Hepatocyte (in vitro differentiated cells): Measurements from ENCODE around the gene MEIS1. TPM values are rescaled to one million over a fixed set of nuclear protein-coding genes. Genes with fewer than 3 reads are reported as not detected.
A peak's percentile ranks its signal among the peaks of the same experiment; 100 is the strongest.

Experiments used
- DNase-seq: peaks from one replicate; pipeline ENCODE4 v3.0.0-alpha.2; 2016; ENCODE audit warnings: low spot score
- H2AFZ ChIP-seq: fragments of 200-600 bp; sonication (generic); 2 replicates; pipeline ENCODE4 v1.6.0; 2016; ENCODE audit warnings: antibody characterized with exemption, mild to moderate bottlenecking
- H3K27ac ChIP-seq: fragments of 200-600 bp; sonication (generic); 2 replicates; pipeline ENCODE4 v1.5.1; 2016; ENCODE audit warnings: mild to moderate bottlenecking
- H3K27me3 ChIP-seq: fragments of 200-600 bp; sonication (generic); 2 replicates; pipeline ENCODE4 v1.6.1; 2016
- H3K36me3 ChIP-seq: fragments of 200-600 bp; sonication (generic); replicated peaks from 2 replicates; pipeline ENCODE4 v1.5.1; 2016; ENCODE audit warnings: low read depth; ENCODE audit not compliant: insufficient read depth
- H3K4me1 ChIP-seq: fragments of 200-600 bp; sonication (generic); 2 replicates; pipeline ENCODE4 v1.5.1; 2016; ENCODE audit warnings: mild to moderate bottlenecking, moderate library complexity; ENCODE audit not compliant: insufficient read depth
- H3K4me2 ChIP-seq: fragments of 200-600 bp; sonication (generic); 2 replicates; pipeline ENCODE4 v1.6.0; 2016
- H3K4me3 ChIP-seq: fragments of 200-600 bp; sonication (generic); 2 replicates; pipeline ENCODE4 v1.5.1; 2016; ENCODE audit warnings: mild to moderate bottlenecking
- H3K79me2 ChIP-seq: fragments of 200-600 bp; sonication (generic); 2 replicates; pipeline ENCODE4 v1.6.0; 2017; ENCODE audit warnings: mild to moderate bottlenecking
- H3K9me2 ChIP-seq: fragments of 200-600 bp; sonication (generic); replicated peaks from 2 replicates; pipeline ENCODE4 v1.6.0; 2017; ENCODE audit warnings: mild to moderate bottlenecking; ENCODE audit not compliant: insufficient read depth
- H3K9me3 ChIP-seq: fragments of 200-600 bp; sonication (generic); 2 replicates; pipeline ENCODE4 v1.5.1; 2016; ENCODE audit warnings: low read depth, mild to moderate bottlenecking
- H4K20me1 ChIP-seq: fragments of 200-600 bp; sonication (generic); 2 replicates; pipeline ENCODE4 v1.6.0; 2016; ENCODE audit warnings: mild to moderate bottlenecking; ENCODE audit not compliant: insufficient read depth, poor library complexity, severe bottlenecking
- CTCF ChIP-seq: fragments of 200-600 bp; sonication (generic); IDR thresholded peaks from 2 replicates; pipeline ENCODE4 v1.5.1; 2016; ENCODE audit warnings: antibody characterized with exemption, mild to moderate bottlenecking; ENCODE audit not compliant: poor library complexity
- EZH2 ChIP-seq: fragments of 200-600 bp; sonication (generic); IDR thresholded peaks from 2 replicates; pipeline ENCODE4 v1.6.1; 2016; ENCODE audit warnings: antibody characterized with exemption, mild to moderate bottlenecking, borderline replicate concordance
- EZH2phosphoT487 ChIP-seq: fragments of 200-600 bp; sonication (generic); IDR thresholded peaks from one replicate; pipeline ENCODE4 v1.6.1; 2018; ENCODE audit warnings: antibody characterized with exemption, mild to moderate bottlenecking, low read depth, moderate library complexity; ENCODE audit not compliant: unreplicated experiment, severe bottlenecking
- WGBS: methylation state at CpG from one replicate; pipeline ENCODE4 v1.1.6; 2016; ENCODE audit warnings: low lambda C conversion rate; ENCODE audit errors: missing lambda C conversion rate; 5-methylcytosine and 5-hydroxymethylcytosine counted together
- polyA plus RNA-seq: library from polyadenylated mRNA; unstranded; fragments of >200 nt; fragmentation: Nextera tagmentation; extraction: Ambion mirVana; gene quantifications from 2 replicates; pipeline ENCODE4 v1.2.1, GENCODE V29; 2016
- total RNA-seq: library from RNA; depleted of rRNA; stranded (reverse); fragments of >200 nt; gene quantifications from 2 replicates; pipeline ENCODE4 v1.2.3, GENCODE V29; 2014

The MEIS1 gene
- total and polyA plus RNA-seq, 2 experiments from 2014 or later, result 29.6 to 35.5 TPM

- H3K4me2 ChIP-seq, result peak overlapping the region; percentile 87
- no peaks in the 10 kb centered on the region for H3K36me3 ChIP-seq
- H3K4me3 ChIP-seq, result peak overlapping the region; percentile 21
- no peaks in the 10 kb centered on the region for H4K20me1 ChIP-seq
- WGBS, result 23% methylated on average over 66 of the region's 66 CpGs
- peak; percentile 55 for DNase-seq
- H2AFZ ChIP-seq, result peak overlapping the region; percentile 46
- H3K27me3 ChIP-seq, result no peaks in the 10 kb centered on the region
- H3K79me2 ChIP-seq, result peaks cover 93% of the 10 kb centered on the region
- no peaks in the 10 kb centered on the region for H3K9me2 ChIP-seq
- H3K27ac ChIP-seq, result peak overlapping the region; percentile 93
- H3K4me1 ChIP-seq, result peaks cover 3% of the 10 kb centered on the region
- H3K9me3 ChIP-seq, result no peaks in the 10 kb centered on the region
- peak; percentile 37 for TF ChIP-seq CTCF
- no peak for TF ChIP-seq EZH2phosphoT487
Observed at GRCh38 chr2:66445925-66446871, 11.3 kb downstream of the MEIS1 start.

GRCh38 chr2:66446941-66447340 is 12.0 kb downstream of the MEIS1 start:
- peak overlapping the region; percentile 93 for H3K27ac ChIP-seq
- no peaks in the 10 kb centered on the region for H3K9me2 ChIP-seq
- 72% methylated on average over 8 of the region's 8 CpGs for WGBS
- no peaks in the 10 kb centered on the region for H3K36me3 ChIP-seq
- H3K4me1 ChIP-seq, result no peaks in the 10 kb centered on the region
- peak overlapping the region; percentile 87 for H3K4me2 ChIP-seq
- H4K20me1 ChIP-seq, result no peaks in the 10 kb centered on the region
- DNase-seq, result no peak
- H3K4me3 ChIP-seq, result no peak overlapping the region
- no peak overlapping the region for H2AFZ ChIP-seq
- H3K27me3 ChIP-seq, result no peaks in the 10 kb centered on the region
- TF ChIP-seq EZH2phosphoT487 (no peak), EZH2 (no peak), CTCF (no peak)
- H3K79me2 ChIP-seq, result peaks cover 93% of the 10 kb centered on the region
- H3K9me3 ChIP-seq, result no peaks in the 10 kb centered on the region

GRCh38 chr2:66447677-66448076 is 12.8 kb downstream of the MEIS1 start:
- Histone ChIP-seq H3K27ac (peak overlapping the region; percentile 93), H3K36me3 (no peaks in the 10 kb centered on the region), H2AFZ (no peak overlapping the region), H3K9me3 (no peaks in the 10 kb centered on the region), H3K4me1 (no peaks in the 10 kb centered on the region), H4K20me1 (no peaks in the 10 kb centered on the region), H3K4me3 (no peak overlapping the region), H3K27me3 (no peaks in the 10 kb centered on the region), H3K79me2 (peaks cover 89% of the 10 kb centered on the region), H3K4me2 (peak overlapping the region; percentile 87), H3K9me2 (no peaks in the 10 kb centered on the region)
- WGBS, result 77% methylated on average over 2 of the region's 2 CpGs
- TF ChIP-seq CTCF, result no peak
- no peak for TF ChIP-seq EZH2phosphoT487
- no peak for TF ChIP-seq EZH2
- no peak for DNase-seq
